ENCODE measurements around the gene ANXA2R. TPM values are rescaled to one million over a fixed set of nuclear protein-coding genes. Genes with fewer than 3 reads are reported as not detected.
A peak's percentile ranks its signal among the peaks of the same experiment; 100 is the strongest.

Gene ANXA2R
- total RNA-seq, 4 donors from 2014 or later: 1.5 to 4.2 (median 2.0) TPM

- intact Hi-C loops (cut with DNase I): no loop called here
- Histone ChIP-seq H3K4me3 (peak overlapping the region; percentile 49 to 60 (median 50)), H3K27ac (replicated peaks in 1 of 4) (peak overlapping the region; percentile 60 to 87 (median 80)), H3K27me3 (peaks cover 3 to 89% (median 32%) of the 10 kb centered on the region in 4 donors), H3K4me1 (peaks cover 4 to 27% (median 14%) of the 10 kb centered on the region in 4 donors), H3K36me3 (no peaks in the 10 kb centered on the region), H3K9me3 (no peaks in the 10 kb centered on the region)
- TF ChIP-seq POLR2AphosphoS5 (IDR thresholded peaks at IDR 0.05) (peak in 1 of 2 donors; percentile 50), CTCF (IDR thresholded peaks at IDR 0.05) (no peak)
- WGBS: 6% methylated on average over 24 of the region's 27 CpGs
- peak; percentile 93 for DNase-seq (ENCODE audit: extremely low spot score)
These were observed 32.7 kb downstream of the ANXA2R start for GRCh38 chr5:43007246-43007910.

GRCh38 chr5:43006424-43007202, 33.5 kb downstream of the ANXA2R start:
- TF ChIP-seq EP300 (IDR thresholded peaks at IDR 0.05): no peak
- TF ChIP-seq POLR2AphosphoS5 (IDR thresholded peaks at IDR 0.05): no peak
- TF ChIP-seq POLR2A (IDR thresholded peaks at IDR 0.05; ENCODE audit: low read depth): no peak
- no peak for TF ChIP-seq CTCF (IDR thresholded peaks at IDR 0.05)
- Histone ChIP-seq H3K9me3 (no peaks in the 10 kb centered on the region), H3K36me3 (no peaks in the 10 kb centered on the region), H3K4me1 (peaks cover 4 to 27% (median 14%) of the 10 kb centered on the region in 4 donors), H3K4me3 (peak overlapping the region; percentile 49 to 60 (median 50)), H3K27me3 (peaks cover 3 to 97% (median 32%) of the 10 kb centered on the region in 4 donors), H3K27ac (replicated peaks in 1 of 4) (peak overlapping the region in 3 of 4 donors; percentile 77 to 87 (median 84))
- intact Hi-C loops (cut with DNase I): no loop called here
- no peak for DNase-seq (ENCODE audit: extremely low spot score)
- 77% methylated on average over 19 of the region's 19 CpGs for WGBS

GRCh38 chr5:43005031-43005430, 35.1 kb downstream of the ANXA2R start:
- no peaks in the 10 kb centered on the region for H3K36me3 ChIP-seq
- H3K9me3 ChIP-seq: no peaks in the 10 kb centered on the region
- H3K27me3 ChIP-seq: peaks cover 3 to 100% (median 40%) of the 10 kb centered on the region in 4 donors
- WGBS: 72% methylated on average over 4 of the region's 4 CpGs
- no peak for TF ChIP-seq CTCF (IDR thresholded peaks at IDR 0.05)
- no peak for TF ChIP-seq EP300 (IDR thresholded peaks at IDR 0.05)
- TF ChIP-seq POLR2A (IDR thresholded peaks at IDR 0.05; ENCODE audit: low read depth): no peak
- no peak for TF ChIP-seq POLR2AphosphoS5 (IDR thresholded peaks at IDR 0.05)
- intact Hi-C loops (cut with DNase I): no loop called here
- H3K27ac ChIP-seq (replicated peaks in 1 of 4): no peak overlapping the region
- H3K4me3 ChIP-seq: no peak overlapping the region
- peaks cover 7 to 26% (median 17%) of the 10 kb centered on the region in 4 donors for H3K4me1 ChIP-seq
- DNase-seq (ENCODE audit: extremely low spot score): no peak

GRCh38 chr5:43001748-43002147, 38.4 kb downstream of the ANXA2R start:
- H3K4me3 ChIP-seq: no peak overlapping the region
- intact Hi-C loops (cut with DNase I): no loop called here
- peaks cover under 1 to 13% (median 8%) of the 10 kb centered on the region in 4 donors for H3K4me1 ChIP-seq
- H3K9me3 ChIP-seq: no peaks in the 10 kb centered on the region
- DNase-seq (ENCODE audit: extremely low spot score): no peak
- H3K36me3 ChIP-seq: no peaks in the 10 kb centered on the region
- H3K27ac ChIP-seq (replicated peaks in 1 of 4): no peak overlapping the region
- peaks cover 0 to 100% (median 46%) of the 10 kb centered on the region in 4 donors for H3K27me3 ChIP-seq
- TF ChIP-seq POLR2A (IDR thresholded peaks at IDR 0.05; ENCODE audit: low read depth) (no peak), CTCF (IDR thresholded peaks at IDR 0.05) (no peak), EP300 (IDR thresholded peaks at IDR 0.05) (no peak), POLR2AphosphoS5 (IDR thresholded peaks at IDR 0.05) (no peak)
